ENCODE results near the gene SHISAL2A.

Gene SHISAL2A

GRCh38 chr1:52653207-52653849, 20.4 kb downstream of the SHISAL2A start:
- no peak overlapping the region for H3K4me3 ChIP-seq (ENCODE audit: control insufficient read depth, low read depth, low read length)
- no peak for TF ChIP-seq CTCF (IDR thresholded peaks at IDR 0.05; ENCODE audit: control insufficient read depth, insufficient read depth, low read depth, low read length, missing control alignments)
- DNase-seq (ENCODE audit: low read depth): no peak

- no peak for TF ChIP-seq CTCF (IDR thresholded peaks at IDR 0.05; ENCODE audit: control insufficient read depth, insufficient read depth, low read depth, low read length, missing control alignments)
- no peak overlapping the region for H3K4me3 ChIP-seq (ENCODE audit: control insufficient read depth, low read depth, low read length)
- DNase-seq (ENCODE audit: low read depth): no peak
Observed at GRCh38 chr1:52654063-52654462, 21.1 kb downstream of the SHISAL2A start.

GRCh38 chr1:52657702-52658101, 24.7 kb downstream of the SHISAL2A start:
- TF ChIP-seq CTCF (IDR thresholded peaks at IDR 0.05; ENCODE audit: control insufficient read depth, insufficient read depth, low read depth, low read length, missing control alignments): no peak
- no peak overlapping the region for H3K4me3 ChIP-seq (ENCODE audit: control insufficient read depth, low read depth, low read length)
- DNase-seq (ENCODE audit: low read depth): no peak

- TF ChIP-seq CTCF (IDR thresholded peaks at IDR 0.05; ENCODE audit: control insufficient read depth, insufficient read depth, low read depth, low read length, missing control alignments): no peak
- no peak overlapping the region for H3K4me3 ChIP-seq (ENCODE audit: control insufficient read depth, low read depth, low read length)
- DNase-seq (ENCODE audit: low read depth): no peak
Observed at GRCh38 chr1:52658795-52659194, 25.8 kb downstream of the SHISAL2A start.

GRCh38 chr1:52659356-52659755, 26.4 kb downstream of the SHISAL2A start:
- no peak for DNase-seq (ENCODE audit: low read depth)
- TF ChIP-seq CTCF (IDR thresholded peaks at IDR 0.05; ENCODE audit: control insufficient read depth, insufficient read depth, low read depth, low read length, missing control alignments): no peak
- no peak overlapping the region for H3K4me3 ChIP-seq (ENCODE audit: control insufficient read depth, low read depth, low read length)

- no peak overlapping the region for H3K4me3 ChIP-seq (ENCODE audit: control insufficient read depth, low read depth, low read length)
- no peak for TF ChIP-seq CTCF (IDR thresholded peaks at IDR 0.05; ENCODE audit: control insufficient read depth, insufficient read depth, low read depth, low read length, missing control alignments)
- no peak for DNase-seq (ENCODE audit: low read depth)
Observed at GRCh38 chr1:52659851-52660596, 27.1 kb downstream of the SHISAL2A start.
